Suprapubic skin (tissue), 4 donors: ENCODE results near the gene EXO1. TPM values are rescaled to one million over a fixed set of nuclear protein-coding genes. Genes with fewer than 3 reads are reported as not detected.

Experiments
- DNase-seq, 2 donors: peaks; one replicate each; pipeline ENCODE4 v3.0.0-alpha.2; 2019; ENCODE audit warnings: low spot score in 2 of 2
- H3K27ac ChIP-seq: fragments of 200-600 bp; sonication (generic); one replicate; pipeline ENCODE4 v1.5.1; 2019
- H3K27me3 ChIP-seq: fragments of 200-600 bp; sonication (generic); one replicate; pipeline ENCODE4 v1.5.1; 2019
- H3K36me3 ChIP-seq: fragments of 200-600 bp; sonication (generic); one replicate; pipeline ENCODE4 v1.5.1; 2019
- H3K4me1 ChIP-seq: fragments of 200-600 bp; sonication (generic); one replicate; pipeline ENCODE4 v1.5.1; 2019
- H3K4me3 ChIP-seq: fragments of 200-600 bp; sonication (generic); one replicate; pipeline ENCODE4 v1.5.1; 2019; ENCODE audit warnings: mild to moderate bottlenecking
- H3K9me3 ChIP-seq: fragments of 200-600 bp; sonication (generic); one replicate; pipeline ENCODE4 v1.5.1; 2019
- EP300 ChIP-seq: sonication (generic); formaldehyde crosslinking; IDR thresholded peaks from one replicate; pipeline ENCODE4 v1.6.1; 2017; ENCODE audit warnings: antibody characterized with exemption
- POLR2A ChIP-seq, 2 donors: fragments of 450-650 bp; IDR thresholded peaks; one replicate each; pipeline ENCODE4 v1.6.1; 2017; ENCODE audit warnings: antibody characterized with exemption in 2 of 2, mild to moderate bottlenecking in 2 of 2, moderate library complexity in 2 of 2
- POLR2AphosphoS5 ChIP-seq, 3 donors: sonication (generic); formaldehyde crosslinking; IDR thresholded peaks; one replicate each; pipeline ENCODE4 v1.6.1; 2017; ENCODE audit warnings: antibody characterized with exemption in 3 of 3
- WGBS: methylation state at CpG from one replicate; pipeline ENCODE4 v1.1.5; 2018; 5-methylcytosine and 5-hydroxymethylcytosine counted together
- total RNA-seq, 4 donors: library from RNA; depleted of rRNA; stranded (reverse); fragments of >200 nt; gene quantifications; one replicate each; pipeline ENCODE4 v1.1.0, GENCODE V29; 2016
- TF ChIP-seq, protein P1 (sequence below), 2 donors: fragments of 200-600 bp in 1 of 2; fragments of 450-650 bp in 1 of 2; sonication (generic) in 1 of 2; IDR thresholded peaks; one replicate each; pipeline ENCODE4 v1.5.1; 2016 to 2019; ENCODE audit warnings: antibody characterized with exemption in 2 of 2, mild to moderate bottlenecking in 1 of 2, moderate library complexity in 1 of 2

The EXO1 gene
- total RNA-seq, 4 donors from 2014 or later = 0.48 to 1.6 (median 0.94) TPM

DNA sequence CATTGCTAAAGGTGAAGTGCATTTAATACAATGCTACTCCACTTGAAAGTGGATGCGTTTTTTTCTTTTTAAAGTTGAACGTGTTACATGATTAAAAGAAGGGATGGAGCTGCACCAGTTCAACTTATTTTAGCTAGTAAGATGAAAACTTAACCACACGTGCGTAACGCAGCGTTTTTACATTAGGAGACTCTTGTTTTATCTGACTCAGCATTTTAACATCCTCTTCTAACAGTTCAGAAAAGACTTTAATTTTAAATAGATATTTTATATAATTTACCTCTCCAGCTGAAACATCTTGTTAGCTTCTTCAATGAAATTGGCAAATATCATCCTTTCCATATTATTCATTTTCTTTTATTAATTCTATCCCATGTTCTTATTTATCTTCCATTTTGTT is 33.4 kb downstream of the EXO1 start:
- H3K4me1 ChIP-seq = no peaks in the 10 kb centered on the region
- no peak for TF ChIP-seq EP300
- TF ChIP-seq POLR2AphosphoS5 (IDR thresholded peaks at IDR 0.05) = no peak
- no peak for TF ChIP-seq POLR2A (IDR thresholded peaks at IDR 0.05)
- TF ChIP-seq, protein P1, sequence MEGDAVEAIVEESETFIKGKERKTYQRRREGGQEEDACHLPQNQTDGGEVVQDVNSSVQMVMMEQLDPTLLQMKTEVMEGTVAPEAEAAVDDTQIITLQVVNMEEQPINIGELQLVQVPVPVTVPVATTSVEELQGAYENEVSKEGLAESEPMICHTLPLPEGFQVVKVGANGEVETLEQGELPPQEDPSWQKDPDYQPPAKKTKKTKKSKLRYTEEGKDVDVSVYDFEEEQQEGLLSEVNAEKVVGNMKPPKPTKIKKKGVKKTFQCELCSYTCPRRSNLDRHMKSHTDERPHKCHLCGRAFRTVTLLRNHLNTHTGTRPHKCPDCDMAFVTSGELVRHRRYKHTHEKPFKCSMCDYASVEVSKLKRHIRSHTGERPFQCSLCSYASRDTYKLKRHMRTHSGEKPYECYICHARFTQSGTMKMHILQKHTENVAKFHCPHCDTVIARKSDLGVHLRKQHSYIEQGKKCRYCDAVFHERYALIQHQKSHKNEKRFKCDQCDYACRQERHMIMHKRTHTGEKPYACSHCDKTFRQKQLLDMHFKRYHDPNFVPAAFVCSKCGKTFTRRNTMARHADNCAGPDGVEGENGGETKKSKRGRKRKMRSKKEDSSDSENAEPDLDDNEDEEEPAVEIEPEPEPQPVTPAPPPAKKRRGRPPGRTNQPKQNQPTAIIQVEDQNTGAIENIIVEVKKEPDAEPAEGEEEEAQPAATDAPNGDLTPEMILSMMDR (IDR thresholded peaks at IDR 0.05) = no peak
- WGBS = 93% methylated on average over 6 of the region's 6 CpGs
- DNase-seq = no peak
- H3K4me3 ChIP-seq = no peak overlapping the region
- no peak overlapping the region for H3K27ac ChIP-seq
- no peaks in the 10 kb centered on the region for H3K27me3 ChIP-seq
- H3K9me3 ChIP-seq = no peaks in the 10 kb centered on the region
- H3K36me3 ChIP-seq = no peaks in the 10 kb centered on the region

DNA sequence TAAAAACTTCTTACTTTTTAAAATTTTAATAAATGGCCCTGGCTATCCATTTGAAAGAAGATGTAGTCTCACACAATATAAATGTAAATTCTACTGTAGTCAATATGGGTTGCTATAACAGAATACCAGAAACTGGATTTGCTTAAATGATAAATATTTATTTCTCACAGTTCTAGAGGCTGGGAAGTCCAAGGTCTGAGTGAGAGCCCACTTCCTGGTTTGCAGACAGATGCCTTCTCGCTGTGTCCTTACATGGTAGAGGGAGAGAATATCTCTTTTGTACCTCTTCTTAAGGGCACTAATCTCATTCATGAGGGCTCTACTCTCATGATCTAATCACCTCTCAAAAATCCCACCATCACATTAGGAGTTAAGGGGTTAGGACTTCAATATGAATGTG is 35.2 kb downstream of the EXO1 start:
- no peak for DNase-seq
- Histone ChIP-seq H3K27ac (no peak overlapping the region), H3K4me1 (no peaks in the 10 kb centered on the region), H3K4me3 (no peak overlapping the region), H3K36me3 (no peaks in the 10 kb centered on the region), H3K27me3 (no peaks in the 10 kb centered on the region), H3K9me3 (no peaks in the 10 kb centered on the region)
- TF ChIP-seq, protein P1 (IDR thresholded peaks at IDR 0.05) = no peak
- 100% methylated on average over 1 of the region's 1 CpG for WGBS

DNA sequence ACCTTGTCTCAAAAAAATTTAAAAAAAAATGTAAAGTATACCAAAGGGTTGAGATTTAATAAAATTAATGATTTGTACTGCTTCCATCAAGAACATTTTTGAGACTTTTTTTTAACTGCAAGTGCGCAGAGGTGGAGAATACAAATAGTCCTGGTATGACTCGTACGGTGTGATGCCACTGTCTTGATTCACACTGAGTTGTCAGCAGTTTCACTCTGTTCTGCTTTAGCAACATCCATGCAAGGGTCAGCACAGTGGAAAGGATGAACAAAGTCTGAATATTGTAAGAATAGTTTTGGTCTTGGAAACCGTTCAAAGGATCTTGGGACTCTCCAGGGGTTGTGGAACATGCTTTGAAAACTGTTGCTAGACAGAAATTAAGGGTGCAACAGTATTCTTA is 40.2 kb downstream of the EXO1 start:
- Histone ChIP-seq H3K4me1 (no peaks in the 10 kb centered on the region), H3K9me3 (no peaks in the 10 kb centered on the region), H3K27me3 (no peaks in the 10 kb centered on the region), H3K36me3 (no peaks in the 10 kb centered on the region), H3K27ac (no peak overlapping the region), H3K4me3 (no peak overlapping the region)
- TF ChIP-seq EP300 = no peak
- WGBS = 91% methylated on average over 4 of the region's 4 CpGs
- no peak for DNase-seq

DNA sequence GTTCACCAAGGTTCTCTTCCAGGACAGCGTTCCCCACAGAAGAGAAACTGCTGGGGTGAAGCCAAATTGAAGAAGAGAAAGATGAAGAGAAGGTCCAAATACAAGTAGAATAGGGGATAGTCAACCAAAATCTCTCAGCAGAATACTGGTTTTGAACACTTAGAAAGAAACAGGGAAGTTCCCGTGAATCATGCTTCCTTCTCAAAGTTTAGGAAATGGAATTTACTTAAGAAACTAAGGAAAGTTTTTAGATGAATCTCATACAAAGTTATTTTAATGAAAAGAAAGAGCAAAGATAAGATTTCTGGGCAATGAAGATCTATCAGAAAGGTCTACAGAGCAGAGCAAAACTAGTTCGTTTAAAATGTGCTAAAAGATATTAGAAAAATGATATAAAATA is 43.3 kb downstream of the EXO1 start:
- no peaks in the 10 kb centered on the region for H3K36me3 ChIP-seq
- H3K27me3 ChIP-seq = no peaks in the 10 kb centered on the region
- no peak overlapping the region for H3K27ac ChIP-seq
- TF ChIP-seq POLR2AphosphoS5 (IDR thresholded peaks at IDR 0.05) = no peak
- TF ChIP-seq EP300 = no peak
- TF ChIP-seq POLR2A (IDR thresholded peaks at IDR 0.05) = no peak
- TF ChIP-seq, protein P1 (IDR thresholded peaks at IDR 0.05) = no peak
- WGBS = 92% methylated on average over 3 of the region's 3 CpGs
- no peak overlapping the region for H3K4me3 ChIP-seq
- no peak for DNase-seq
- no peaks in the 10 kb centered on the region for H3K4me1 ChIP-seq
- H3K9me3 ChIP-seq = no peaks in the 10 kb centered on the region

DNA sequence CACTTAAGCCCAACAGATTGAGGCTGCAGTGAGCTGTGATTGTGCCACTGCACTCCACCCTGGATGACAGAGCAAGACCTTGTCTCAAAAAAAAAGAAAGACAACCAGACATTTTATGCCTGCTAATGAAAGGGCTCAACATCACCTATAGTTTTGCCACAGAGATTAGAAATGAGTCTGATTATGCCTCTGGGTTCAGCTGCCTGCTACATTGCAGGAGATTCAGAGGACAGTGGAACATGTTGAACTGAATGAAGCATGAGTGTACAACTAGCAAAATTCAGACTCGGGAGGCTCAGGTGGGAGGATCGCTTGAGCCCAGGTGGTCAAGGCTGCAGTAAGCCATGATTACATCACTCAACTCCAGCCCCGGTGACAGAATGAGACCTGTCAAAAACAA is 46.0 kb downstream of the EXO1 start:
- TF ChIP-seq POLR2A (IDR thresholded peaks at IDR 0.05) (no peak), EP300 (no peak), POLR2AphosphoS5 (IDR thresholded peaks at IDR 0.05) (no peak)
- TF ChIP-seq, protein P1 (IDR thresholded peaks at IDR 0.05) = no peak
- Histone ChIP-seq H3K9me3 (no peaks in the 10 kb centered on the region), H3K27me3 (no peaks in the 10 kb centered on the region), H3K4me3 (no peak overlapping the region), H3K4me1 (no peaks in the 10 kb centered on the region), H3K36me3 (no peaks in the 10 kb centered on the region), H3K27ac (no peak overlapping the region)
- DNase-seq = no peak
- WGBS = 85% methylated on average over 3 of the region's 3 CpGs

DNA sequence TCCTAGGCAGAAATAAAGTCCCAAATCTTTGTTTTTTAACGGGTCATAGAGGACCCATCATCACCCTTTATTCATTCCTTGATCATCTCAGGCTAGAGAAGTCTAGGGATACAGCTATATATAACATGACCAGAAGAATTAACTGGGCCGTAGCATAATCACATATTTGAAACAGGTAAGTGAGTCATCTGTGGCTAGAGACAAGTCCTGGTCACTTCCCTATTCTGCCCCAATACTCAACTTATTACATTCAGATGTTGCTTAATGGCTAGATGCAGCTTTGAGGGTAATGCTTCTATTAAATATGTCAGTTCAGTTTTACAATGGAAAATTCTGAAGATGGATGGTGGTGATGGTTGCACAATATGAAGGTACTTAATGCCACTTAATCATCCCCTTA is 47.0 kb downstream of the EXO1 start:
- Histone ChIP-seq H3K4me3 (no peak overlapping the region), H3K27me3 (no peaks in the 10 kb centered on the region), H3K4me1 (no peaks in the 10 kb centered on the region), H3K36me3 (no peaks in the 10 kb centered on the region), H3K27ac (no peak overlapping the region), H3K9me3 (no peaks in the 10 kb centered on the region)
- TF ChIP-seq POLR2AphosphoS5 (IDR thresholded peaks at IDR 0.05) (no peak), EP300 (no peak), POLR2A (IDR thresholded peaks at IDR 0.05) (no peak)
- TF ChIP-seq, protein P1 (IDR thresholded peaks at IDR 0.05) = no peak
- 83% methylated on average over 2 of the region's 2 CpGs for WGBS
- DNase-seq = no peak
